ENCODE results near the gene SLC6A12.

DNA sequence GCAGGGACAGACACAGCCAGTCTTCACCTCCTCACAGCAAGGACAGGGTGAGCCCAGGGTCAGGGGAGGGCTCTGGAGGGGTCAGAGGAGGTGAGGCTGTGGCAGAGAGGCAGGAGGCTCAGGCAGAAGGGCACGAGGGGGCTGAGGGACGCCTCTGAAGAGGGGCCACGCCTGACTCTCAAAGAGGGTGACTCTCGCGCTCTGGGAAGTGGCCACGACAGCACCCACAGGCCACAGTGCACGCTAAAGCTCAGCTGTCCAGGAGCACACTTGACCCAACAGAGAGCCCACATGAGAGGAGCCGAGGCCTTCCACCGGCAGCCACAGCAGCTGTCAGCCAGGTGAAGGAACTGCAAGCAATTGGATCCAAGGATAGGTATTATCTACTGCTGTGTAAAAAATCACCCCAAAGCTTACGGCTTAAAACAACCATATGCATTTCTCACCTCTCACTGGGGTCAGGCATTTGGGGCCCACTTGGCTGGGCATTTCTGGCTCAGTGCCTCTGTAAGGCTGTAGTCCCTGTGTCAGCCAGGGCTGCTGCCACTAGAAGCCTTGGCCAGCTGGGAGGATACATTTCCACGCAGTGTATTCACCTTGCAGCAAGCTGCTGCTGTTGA lies 27.8 kb downstream of the SLC6A12 start:
- TF ChIP-seq, protein P1, sequence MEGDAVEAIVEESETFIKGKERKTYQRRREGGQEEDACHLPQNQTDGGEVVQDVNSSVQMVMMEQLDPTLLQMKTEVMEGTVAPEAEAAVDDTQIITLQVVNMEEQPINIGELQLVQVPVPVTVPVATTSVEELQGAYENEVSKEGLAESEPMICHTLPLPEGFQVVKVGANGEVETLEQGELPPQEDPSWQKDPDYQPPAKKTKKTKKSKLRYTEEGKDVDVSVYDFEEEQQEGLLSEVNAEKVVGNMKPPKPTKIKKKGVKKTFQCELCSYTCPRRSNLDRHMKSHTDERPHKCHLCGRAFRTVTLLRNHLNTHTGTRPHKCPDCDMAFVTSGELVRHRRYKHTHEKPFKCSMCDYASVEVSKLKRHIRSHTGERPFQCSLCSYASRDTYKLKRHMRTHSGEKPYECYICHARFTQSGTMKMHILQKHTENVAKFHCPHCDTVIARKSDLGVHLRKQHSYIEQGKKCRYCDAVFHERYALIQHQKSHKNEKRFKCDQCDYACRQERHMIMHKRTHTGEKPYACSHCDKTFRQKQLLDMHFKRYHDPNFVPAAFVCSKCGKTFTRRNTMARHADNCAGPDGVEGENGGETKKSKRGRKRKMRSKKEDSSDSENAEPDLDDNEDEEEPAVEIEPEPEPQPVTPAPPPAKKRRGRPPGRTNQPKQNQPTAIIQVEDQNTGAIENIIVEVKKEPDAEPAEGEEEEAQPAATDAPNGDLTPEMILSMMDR (IDR thresholded peaks at IDR 0.05): no peak
- TF ChIP-seq POLR2A (IDR thresholded peaks at IDR 0.05) (no peak), EP300 (IDR thresholded peaks at IDR 0.05) (no peak)
